ENCODE data around the gene IGFBP6.
A peak's percentile ranks its signal among the peaks of the same experiment; 100 is the strongest.

Gene IGFBP6

DNA sequence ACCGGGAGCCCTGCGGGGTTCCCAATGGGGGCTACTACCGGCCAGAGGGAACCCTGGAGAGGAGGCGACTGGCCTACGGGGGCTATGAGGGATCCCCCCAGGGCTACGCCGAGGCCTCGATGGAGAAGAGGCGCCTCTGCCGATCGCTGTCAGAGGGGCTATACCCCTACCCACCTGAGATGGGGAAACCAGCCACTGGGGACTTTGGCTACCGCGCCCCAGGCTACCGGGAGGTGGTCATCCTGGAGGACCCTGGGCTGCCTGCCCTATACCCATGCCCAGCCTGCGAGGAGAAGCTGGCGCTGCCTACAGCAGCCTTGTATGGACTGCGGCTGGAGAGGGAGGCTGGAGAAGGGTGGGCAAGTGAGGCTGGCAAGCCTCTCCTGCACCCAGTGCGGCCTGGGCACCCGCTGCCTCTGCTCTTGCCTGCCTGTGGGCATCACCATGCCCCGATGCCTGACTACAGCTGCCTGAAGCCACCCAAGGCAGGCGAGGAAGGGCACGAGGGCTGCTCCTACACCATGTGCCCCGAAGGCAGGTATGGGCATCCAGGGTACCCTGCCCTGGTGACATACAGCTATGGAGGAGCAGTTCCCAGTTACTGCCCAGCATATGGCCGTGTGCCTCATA, 37.9 kb upstream of the IGFBP6 start:
- no peak for DNase-seq (ENCODE audit: low spot score)

DNA sequence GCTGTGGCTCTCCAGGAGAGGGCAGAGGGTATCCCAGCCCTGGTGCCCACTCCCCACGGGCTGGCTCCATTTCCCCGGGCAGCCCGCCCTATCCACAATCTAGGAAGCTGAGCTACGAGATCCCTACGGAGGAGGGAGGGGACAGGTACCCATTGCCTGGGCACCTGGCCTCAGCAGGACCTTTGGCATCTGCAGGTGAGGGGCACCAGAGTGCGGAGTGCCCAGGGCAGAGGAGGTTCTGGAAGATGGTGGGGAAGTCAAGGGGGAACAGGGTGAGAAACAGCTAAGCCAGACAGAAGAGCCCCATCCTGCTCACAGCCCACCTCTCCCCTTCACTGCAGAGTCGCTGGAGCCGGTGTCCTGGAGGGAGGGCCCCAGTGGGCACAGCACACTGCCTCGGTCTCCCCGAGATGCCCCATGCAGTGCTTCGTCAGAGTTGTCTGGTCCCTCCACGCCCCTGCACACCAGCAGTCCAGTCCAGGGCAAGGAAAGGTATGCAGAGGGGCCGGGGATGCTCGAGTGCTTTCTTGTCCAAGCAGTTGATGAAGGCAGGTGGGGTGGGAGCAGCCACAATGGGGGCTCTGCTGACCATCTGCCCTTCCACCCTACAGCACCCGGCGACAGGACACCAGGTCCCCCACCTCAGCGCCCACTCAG, 37.3 kb upstream of the IGFBP6 start:
- no peak for DNase-seq (ENCODE audit: low spot score)

DNA sequence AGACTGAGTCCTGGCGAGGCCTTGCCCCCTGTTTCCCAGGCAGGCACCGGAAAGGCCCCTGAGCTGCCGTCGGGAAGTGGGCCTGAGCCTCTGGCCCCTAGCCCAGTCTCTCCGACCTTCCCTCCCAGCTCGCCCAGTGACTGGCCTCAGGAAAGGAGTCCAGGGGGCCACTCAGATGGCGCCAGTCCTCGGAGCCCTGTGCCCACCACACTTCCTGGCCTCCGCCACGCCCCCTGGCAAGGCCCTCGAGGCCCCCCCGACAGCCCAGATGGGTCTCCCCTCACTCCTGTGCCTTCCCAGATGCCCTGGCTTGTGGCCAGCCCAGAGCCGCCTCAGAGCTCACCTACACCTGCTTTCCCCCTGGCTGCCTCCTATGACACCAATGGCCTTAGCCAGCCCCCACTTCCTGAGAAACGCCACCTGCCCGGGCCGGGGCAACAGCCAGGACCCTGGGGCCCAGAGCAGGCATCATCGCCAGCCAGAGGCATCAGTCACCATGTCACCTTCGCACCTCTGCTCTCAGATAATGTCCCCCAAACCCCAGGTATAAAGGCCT, 36.7 kb upstream of the IGFBP6 start:
- DNase-seq (ENCODE audit: low spot score): no peak

DNA sequence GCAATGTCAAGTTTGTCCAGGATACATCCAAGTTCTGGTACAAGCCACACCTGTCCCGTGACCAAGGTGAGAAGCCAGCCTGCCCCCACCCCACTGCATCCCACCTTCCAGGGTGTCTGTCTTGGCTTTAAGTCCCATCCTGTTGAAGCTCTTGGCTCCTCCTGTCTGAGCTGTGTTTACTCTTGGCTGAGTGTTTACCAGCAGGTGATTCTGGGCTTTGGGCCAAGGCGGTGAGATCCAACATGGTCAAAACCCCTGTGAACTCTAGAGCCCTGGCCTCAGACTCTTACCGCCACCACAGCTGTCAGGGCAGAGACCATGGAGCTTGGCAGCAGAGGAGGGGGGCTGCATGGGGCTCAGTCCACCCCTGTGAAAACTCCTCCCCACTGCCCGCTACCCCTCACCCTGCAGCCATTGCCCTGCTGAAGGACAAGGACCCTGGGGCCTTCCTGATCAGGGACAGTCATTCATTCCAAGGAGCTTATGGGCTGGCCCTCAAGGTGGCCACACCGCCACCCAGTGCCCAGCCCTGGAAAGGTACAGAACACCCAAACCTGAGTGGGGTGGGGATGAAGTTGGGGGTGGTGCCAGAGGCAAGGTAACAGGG, 36.0 kb upstream of the IGFBP6 start:
- DNase-seq (ENCODE audit: low spot score): no peak

DNA sequence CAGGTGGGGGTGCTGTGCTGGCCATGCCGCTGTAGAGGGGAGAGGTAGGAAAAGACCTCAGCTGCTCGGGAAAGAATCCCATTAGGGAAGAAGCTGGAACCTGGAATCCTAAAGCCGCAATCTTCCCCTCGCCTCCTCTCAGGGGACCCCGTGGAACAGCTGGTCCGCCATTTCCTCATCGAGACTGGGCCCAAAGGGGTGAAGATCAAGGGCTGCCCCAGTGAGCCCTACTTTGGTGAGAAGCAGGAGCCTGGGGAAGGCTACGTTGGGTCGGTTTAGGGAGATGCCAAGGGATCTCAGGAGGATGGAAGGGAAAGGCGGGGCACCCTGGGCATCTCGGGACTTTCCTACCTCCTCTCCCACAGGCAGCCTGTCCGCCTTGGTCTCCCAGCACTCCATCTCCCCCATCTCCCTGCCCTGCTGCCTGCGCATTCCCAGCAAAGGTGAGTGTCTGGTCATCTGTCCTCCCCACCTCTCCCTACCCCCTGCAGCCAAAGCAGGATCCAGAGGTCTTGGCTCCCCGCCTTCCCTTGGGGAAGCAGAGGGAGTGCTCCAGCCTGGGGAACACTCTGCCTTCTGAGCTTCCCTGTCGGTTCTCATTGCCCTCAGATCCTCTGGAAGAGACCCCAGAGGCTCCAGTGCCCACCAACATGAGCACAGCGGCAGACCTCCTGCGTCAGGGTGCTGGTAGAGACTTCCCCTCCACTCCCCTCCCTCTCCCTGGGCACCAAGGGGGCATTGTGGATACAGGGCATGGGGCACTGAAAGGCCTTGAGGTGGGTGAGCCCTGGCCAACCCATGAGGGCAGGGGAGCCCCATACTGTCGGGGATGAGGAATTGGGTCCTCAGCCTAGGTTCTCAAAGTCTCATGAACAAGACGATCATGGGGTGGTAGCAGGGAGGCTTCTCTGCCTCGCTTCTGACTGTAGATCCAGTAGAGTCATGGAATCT, 35.2 kb upstream of the IGFBP6 start:
- no peak for DNase-seq (ENCODE audit: low spot score)

DNA sequence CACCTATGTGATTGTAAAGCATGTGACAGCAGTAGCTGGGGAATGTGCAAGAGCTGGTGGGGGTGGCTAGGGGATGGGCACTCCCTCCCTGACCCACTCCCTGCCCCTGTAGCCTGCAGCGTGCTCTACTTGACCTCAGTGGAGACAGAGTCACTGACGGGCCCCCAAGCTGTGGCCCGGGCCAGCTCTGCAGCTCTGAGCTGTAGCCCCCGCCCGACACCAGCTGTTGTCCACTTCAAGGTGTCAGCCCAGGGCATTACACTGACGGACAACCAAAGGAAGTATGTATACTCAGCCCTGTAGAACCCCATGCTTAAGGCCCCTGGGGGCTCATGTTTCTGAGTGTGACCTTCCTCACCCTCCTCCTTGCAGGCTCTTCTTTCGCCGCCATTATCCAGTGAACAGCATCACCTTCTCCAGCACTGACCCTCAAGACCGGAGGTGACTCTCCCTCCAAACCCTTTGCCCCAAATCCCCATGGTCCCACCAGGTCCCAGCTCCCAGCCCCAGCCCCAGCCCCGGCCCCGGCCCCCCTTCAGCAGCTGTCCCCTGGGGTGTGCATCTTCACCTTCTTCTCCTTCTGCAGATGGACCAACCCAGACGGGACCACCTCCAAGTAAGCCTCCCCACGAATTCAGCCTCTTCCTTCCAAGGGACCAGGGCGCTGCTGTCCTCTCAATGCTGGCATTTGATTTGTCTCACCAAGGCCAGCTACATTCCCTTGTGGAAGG, 34.3 kb upstream of the IGFBP6 start:
- no peak for DNase-seq (ENCODE audit: low spot score)

DNA sequence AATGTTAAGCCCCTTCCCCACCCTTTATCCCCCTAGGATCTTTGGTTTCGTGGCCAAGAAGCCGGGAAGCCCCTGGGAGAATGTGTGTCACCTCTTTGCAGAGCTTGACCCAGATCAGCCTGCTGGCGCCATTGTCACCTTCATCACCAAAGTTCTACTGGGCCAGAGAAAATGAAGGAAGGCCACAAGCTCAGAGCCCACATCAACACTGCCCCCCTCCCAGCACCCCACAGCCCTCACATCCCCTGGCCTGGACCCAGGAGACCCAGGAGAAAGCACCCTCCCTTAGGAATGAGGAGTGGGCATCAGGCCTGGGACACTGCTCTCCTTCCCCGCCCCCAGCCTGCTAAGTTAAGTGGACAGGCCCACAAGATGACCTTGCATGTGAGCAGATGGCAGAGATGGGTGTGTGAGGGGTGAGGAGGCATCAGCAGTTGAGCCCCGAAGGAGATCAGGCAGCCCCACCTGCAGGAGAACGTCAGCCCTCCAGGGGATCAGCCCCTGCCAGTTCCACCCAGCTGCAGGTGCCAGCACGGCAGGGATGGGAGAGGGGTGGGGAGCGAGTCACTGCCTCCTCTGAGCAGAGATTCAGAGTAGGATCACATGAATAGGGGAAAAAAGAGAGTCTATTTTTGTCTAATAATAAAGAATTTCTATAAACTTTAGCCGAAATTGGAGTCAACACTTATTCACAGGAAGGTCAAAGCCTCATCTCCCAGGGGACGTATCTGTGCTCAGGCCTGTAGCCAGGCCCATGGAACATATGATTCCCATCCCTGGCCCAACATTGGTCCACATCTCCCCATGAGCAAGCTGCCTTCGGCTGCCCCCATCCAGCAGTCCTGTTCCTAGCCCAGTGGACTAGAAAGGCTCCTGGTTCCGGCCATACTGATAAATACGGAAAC, 33.5 kb upstream of the IGFBP6 start:
- no peak for DNase-seq (ENCODE audit: low spot score)

DNA sequence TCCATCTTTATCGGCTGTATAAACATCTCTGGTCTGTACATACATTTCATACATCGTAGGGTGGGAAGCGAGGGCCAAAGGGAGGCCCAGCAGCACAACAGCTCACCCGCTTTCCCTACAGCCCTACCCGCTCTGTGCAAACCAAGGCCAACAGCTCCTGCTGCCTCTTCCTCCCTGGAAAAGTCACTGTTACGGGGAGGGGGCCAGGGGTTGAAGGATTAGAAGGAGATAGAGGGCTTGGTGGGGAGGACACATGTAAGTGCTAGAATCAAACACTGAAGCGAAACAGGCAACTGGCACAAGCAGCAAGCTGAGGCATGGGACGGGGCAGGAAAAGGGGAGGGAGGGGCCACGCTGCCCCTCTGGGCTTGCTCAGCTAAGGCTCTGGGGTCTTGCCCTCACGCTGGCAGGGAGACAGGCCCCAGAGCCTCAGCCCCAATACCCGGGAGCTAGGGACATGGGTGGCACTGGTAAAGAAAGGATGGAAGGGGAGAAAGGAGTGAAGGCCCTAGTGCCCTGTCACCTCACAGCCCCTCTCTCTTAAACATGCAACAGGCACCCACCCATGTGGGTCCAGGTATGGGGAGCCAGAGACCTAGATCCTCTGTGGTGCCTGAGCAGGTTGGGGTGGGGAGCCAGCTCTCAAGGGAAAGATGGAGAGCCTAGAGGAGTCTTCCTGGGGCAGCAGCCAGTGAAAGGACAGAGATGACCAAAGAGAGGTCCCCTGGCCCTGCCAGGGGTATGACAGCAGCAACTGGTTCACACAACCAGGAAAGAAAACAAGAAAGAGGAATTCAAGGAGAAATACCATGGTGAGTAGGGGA, 32.6 kb upstream of the IGFBP6 start:
- no peak for DNase-seq (ENCODE audit: low spot score)

DNA sequence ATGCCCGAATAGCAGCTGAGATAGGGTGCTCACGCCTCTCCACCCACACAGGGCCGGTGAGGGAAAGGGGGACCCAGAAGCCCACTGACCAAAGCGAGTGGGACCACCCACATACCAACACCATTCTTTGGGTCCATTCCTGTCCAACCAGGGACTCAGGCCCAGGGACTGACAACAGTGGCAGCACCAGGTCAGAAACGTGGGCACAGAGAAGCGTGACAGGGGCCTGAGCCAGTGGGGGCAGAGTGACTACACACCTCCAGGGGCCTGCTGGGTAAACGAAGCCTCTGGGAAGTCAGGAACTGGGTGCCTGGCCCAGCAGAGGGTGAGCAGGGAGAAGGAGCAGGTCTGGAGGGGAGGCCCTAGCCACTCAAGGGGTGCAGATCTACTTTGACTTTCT, 32.0 kb upstream of the IGFBP6 start:
- DNase-seq (ENCODE audit: low spot score): no peak

DNA sequence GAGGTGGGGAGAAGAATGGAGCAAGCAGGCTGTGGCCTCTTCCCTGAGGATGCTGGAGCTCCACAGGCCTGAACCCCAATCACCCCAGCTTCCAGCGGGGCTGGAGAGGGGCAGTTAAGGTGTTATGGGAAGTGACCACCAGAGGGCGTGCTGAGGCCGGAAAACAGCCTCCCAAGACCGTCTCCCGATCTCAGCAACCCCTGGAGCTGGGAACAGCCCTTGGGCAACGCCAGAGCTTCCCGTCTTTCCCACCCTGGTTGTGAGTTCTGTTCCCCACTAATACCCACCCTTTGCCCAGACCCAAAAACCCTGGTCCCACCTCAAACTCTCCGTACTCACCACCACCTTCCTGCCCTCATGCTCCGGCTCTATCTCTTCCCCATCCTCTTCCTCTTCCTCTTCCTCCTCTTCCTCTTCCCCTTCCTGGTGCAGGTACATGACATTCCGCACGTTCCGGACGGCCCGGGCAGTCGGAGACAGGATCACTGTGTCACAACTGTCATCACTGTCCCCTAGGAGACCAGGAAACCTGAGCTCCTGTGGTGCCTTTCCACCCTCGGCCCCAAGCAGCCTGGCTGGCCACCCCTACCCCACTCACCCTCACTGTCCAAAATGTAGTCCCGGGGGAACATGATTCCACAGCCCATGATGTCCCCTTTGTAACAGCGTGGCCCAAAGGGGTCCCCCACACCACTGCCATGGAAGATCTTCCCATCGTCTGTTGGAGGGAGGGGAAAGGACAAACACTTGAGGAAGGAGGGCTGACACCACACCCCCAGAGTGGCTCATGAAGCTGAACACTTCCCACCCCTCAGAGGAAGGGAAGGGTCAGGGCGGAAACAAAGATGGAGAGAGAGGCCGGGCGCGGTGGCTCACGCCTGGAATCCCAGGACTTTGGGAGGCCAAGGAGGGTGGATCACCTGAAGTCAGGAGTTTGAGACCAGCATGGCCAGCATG, 31.2 kb upstream of the IGFBP6 start:
- DNase-seq (ENCODE audit: low spot score): peak; percentile 68

DNA sequence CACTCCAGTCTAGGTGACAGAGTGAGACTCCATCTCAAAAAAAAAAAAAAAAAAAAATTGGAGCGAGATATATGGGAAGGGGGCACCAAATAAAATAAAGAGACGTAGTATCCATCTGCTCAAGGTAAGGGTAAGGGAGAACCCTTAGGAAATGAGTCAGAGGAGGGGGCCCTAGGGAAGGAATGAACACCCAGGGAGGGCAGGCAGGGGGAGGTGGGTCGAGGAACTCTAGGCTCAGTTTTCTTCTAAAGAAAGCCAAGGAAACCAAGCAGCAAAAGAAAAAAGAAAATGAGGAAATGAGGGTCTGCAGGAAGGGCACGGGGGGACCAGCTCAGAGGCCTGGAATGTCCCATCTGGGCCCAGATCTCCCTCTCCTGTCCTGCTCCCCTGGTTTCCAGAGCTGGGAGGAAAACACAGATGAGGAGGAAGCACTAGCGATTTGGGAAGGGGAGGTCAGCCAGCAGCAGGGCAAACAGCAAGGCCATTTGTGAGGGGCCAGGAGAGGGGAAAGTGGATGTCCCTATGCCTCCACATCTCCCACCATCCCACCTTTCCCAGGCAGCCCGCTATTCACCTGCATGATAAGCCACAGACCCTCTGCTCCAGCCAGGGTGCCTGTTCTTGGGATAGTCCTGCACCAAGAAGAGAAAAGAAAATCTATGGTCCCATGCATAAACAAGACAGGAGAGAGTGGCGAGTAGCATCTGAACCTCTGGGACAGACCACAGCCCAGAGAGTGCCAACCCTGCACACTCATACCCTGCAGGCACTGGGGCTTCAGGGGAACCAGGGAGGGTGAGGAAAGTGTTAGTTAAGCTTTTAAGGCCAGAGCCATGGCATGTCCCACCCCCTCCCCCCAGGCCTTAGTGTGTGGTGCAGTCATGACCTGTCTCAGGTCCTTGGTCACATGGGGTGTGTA, 30.1 kb upstream of the IGFBP6 start:
- no peak for DNase-seq (ENCODE audit: low spot score)

DNA sequence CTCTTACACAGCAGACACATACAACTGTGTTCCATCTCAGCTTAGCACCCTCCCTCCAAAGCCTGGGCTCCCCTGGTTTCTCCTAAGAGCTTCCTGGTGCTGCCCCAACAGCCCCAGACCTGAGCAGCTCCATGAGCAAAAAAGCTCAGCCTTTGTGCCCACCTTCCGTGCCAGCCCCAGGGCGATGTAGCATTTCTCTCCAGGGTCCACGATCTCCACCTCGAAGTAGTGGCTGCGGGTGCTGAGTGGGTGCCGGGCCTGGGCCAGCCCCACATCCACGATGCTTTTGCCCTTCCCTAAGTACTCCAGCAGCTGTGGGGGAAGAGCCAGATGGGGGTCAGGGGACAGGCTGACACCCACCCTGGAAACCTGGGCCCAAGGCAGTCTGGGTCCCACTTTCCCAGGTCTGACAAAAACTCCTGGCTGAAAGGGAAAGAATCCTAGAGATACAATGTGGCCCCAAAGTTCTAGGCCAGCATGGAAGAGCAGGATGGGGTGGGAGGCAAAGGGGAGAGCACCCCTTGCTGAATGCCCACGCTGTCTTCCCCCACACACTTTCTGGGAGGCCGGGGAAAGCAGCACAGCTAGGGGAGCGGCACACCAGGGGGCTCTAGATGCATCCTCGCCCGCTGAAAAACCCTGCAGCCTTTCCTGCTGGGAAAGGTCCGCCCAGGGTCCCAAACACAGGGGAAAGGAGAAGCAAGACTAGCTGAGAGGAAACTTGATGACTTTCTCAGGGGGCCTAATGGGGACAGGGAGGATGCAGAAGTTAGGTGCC, 29.3 kb upstream of the IGFBP6 start:
- no peak for DNase-seq (ENCODE audit: low spot score)

DNA sequence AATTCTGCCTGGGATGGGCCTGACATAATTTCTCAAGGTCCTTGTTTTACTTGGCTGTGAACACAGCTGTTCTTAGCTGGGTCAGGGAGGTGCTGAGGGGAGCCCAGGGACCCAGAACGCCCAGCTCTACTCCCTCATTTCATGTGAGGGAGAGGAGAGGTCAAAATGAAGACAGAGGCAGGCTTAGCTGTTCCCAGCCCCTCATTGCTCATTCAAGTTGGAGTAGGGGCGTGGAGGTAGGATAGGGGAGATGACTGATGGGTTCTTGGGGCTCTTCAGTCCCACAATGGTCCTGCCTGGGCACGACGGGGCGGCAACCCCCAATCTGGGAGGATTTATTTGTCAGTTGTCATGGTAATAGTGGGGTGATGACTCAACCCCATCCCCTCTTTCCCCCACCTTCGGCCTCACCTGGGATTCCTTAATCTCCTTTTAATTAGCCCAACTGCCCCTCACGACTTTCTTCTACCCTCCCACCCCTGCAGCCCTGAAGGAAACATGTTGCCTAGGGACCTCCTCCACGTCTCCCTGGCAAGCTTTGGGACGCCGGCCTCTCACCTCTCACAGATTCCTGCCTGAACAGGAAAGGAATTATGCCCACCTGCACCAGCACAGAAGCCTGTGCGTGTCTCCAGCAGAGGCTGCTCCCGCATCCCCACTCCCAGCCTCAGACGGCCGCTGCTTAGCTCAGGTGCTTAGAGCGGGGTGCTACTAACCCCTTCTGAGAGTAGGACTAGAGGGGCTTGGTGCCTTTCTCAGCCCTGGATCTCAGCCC, 28.5 kb upstream of the IGFBP6 start:
- no peak for DNase-seq (ENCODE audit: low spot score)

DNA sequence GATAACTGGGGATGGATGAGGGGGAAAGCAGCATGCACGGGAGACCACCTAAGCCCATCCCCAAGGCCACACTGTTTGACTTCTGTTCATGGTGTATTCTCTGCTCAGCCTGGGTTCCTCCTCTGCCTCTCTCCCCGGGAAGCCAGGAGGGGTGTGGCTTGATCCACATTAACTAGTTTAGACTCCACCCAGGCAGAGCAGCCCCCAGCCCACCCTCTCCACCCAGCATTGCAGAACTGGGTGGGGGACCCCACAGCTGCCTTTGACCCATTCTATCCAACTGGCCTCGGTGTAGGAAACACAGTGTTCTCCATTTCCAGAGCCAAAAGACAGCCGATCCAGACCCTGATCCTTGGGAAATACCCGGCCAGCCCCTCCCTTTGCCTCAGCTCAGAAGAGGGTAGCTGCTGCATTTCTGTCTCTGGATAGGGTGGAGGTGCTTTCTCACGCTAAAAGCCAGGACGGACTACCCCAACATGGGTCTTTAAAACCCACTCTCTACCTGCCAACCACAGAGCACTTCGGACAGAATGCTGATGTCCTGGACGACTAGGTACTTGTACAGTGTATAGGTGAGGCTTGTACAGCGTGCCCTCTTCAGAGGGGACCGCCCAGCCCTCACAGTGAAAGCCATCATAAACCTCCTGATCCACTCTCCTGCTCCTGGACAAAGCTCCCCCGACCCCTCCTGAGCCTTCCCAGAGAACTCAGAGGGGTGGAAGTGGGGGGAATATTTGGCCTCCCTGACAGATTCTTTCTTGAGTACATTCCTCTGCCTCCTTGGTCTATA, 27.7 kb upstream of the IGFBP6 start:
- DNase-seq (ENCODE audit: low spot score): no peak
